ENCODE measurements around the gene SLC16A10. TPM values are rescaled to one million over a fixed set of nuclear protein-coding genes. Genes with fewer than 3 reads are reported as not detected.

SLC16A10 gene
- 1 to 10 TPM; 6.0 to 7.3 TPM for total RNA-seq

- no peak for TF ChIP-seq CTCF (IDR thresholded peaks at IDR 0.05)
- Histone ChIP-seq H3K4me3 (peak within 1 kb of the TSS; percentile 61), H3K9me3 (no peaks in the 10 kb centered on the region), H3K36me3 (no peaks in the 10 kb centered on the region), H3K9ac (ENCODE audit: low read depth in 2 of 2, low read length in 2 of 2) (peak within 1 kb of the TSS; percentile 66 to 69), H3K4me1 (no peaks in the 10 kb centered on the region), H3K27me3 (no peaks in the 10 kb centered on the region), H3K27ac (no peak within 1 kb of the TSS)
- intact Hi-C loops (cut with DNase I): no loop called here
- peak; percentile 77 for DNase-seq
Observed at GRCh38 chr6:111087106-111087835, at the start of gene SLC16A10. Gene SLC16A10, plus strand, starts transcription at chr6:111087503. Its CDS starts 250 bp downstream, at chr6:111087753.

GRCh38 chr6:111038534-111039252, 48.6 kb upstream of the SLC16A10 start:
- no peak overlapping the region for H3K4me3 ChIP-seq

GRCh38 chr6:111041917-111042316, 45.4 kb upstream of the SLC16A10 start:
- Histone ChIP-seq H3K36me3 (no peaks in the 10 kb centered on the region), H3K9me3 (no peaks in the 10 kb centered on the region), H3K4me3 (no peak overlapping the region), H3K4me1 (no peaks in the 10 kb centered on the region), H3K27ac (no peak overlapping the region), H3K9ac (ENCODE audit: low read depth in 2 of 2, low read length in 2 of 2) (no peak overlapping the region), H3K27me3 (no peaks in the 10 kb centered on the region)
- TF ChIP-seq CTCF (IDR thresholded peaks at IDR 0.05): no peak
- intact Hi-C loops (cut with DNase I): no loop called here
- no peak for DNase-seq

More at GRCh38 chr6:111038534-111039252, 48.6 kb upstream of the SLC16A10 start:
- intact Hi-C loops (cut with DNase I): no loop called here
- H3K9me3 ChIP-seq: no peaks in the 10 kb centered on the region
- DNase-seq: no peak
- H3K27ac ChIP-seq: no peak overlapping the region
- no peaks in the 10 kb centered on the region for H3K36me3 ChIP-seq
- no peaks in the 10 kb centered on the region for H3K27me3 ChIP-seq
- no peaks in the 10 kb centered on the region for H3K4me1 ChIP-seq
- H3K9ac ChIP-seq (ENCODE audit: low read depth in 2 of 2, low read length in 2 of 2): no peak overlapping the region
- TF ChIP-seq CTCF (IDR thresholded peaks at IDR 0.05): no peak

GRCh38 chr6:111047244-111047643, 40.1 kb upstream of the SLC16A10 start:
- no peak for DNase-seq
- intact Hi-C loops (cut with DNase I): no loop called here
- no peaks in the 10 kb centered on the region for H3K9me3 ChIP-seq
- H3K27me3 ChIP-seq: no peaks in the 10 kb centered on the region
- H3K36me3 ChIP-seq: no peaks in the 10 kb centered on the region
- no peak for TF ChIP-seq CTCF (IDR thresholded peaks at IDR 0.05)
- no peak overlapping the region for H3K9ac ChIP-seq (ENCODE audit: low read depth in 2 of 2, low read length in 2 of 2)
- H3K4me1 ChIP-seq: no peaks in the 10 kb centered on the region
- no peak overlapping the region for H3K4me3 ChIP-seq
- no peak overlapping the region for H3K27ac ChIP-seq

- DNase-seq: no peak
- Histone ChIP-seq H3K27ac (no peak overlapping the region), H3K36me3 (no peaks in the 10 kb centered on the region), H3K9me3 (no peaks in the 10 kb centered on the region), H3K4me3 (no peak overlapping the region), H3K27me3 (no peaks in the 10 kb centered on the region), H3K4me1 (no peaks in the 10 kb centered on the region), H3K9ac (ENCODE audit: low read depth in 2 of 2, low read length in 2 of 2) (no peak overlapping the region)
- TF ChIP-seq CTCF (IDR thresholded peaks at IDR 0.05): no peak
- intact Hi-C loops (cut with DNase I): no loop called here
Observed at GRCh38 chr6:111050261-111051023, 36.9 kb upstream of the SLC16A10 start.

Data from colonic mucosa (tissue), 4 donors.